ENCODE measurements around the gene PIK3CD.
A peak's percentile ranks its signal among the peaks of the same experiment; 100 is the strongest.
"Not testable (repeated sequence)": the region's sequence is repeated elsewhere in the genome, so short reads cannot be mapped to it uniquely, and the experiment has no call there.

PIK3CD gene

GRCh38 chr1:9736241-9736640 is 84.7 kb downstream of the PIK3CD start:
- DNase-seq (ENCODE audit: low spot score), result no peak

- DNase-seq (ENCODE audit: low spot score), result no peak
Measured at GRCh38 chr1:9737057-9737456, 85.5 kb downstream of the PIK3CD start.

GRCh38 chr1:9737671-9738070 is 86.1 kb downstream of the PIK3CD start:
- no peak for DNase-seq (ENCODE audit: low spot score)

- no peak for DNase-seq (ENCODE audit: low spot score)
Measured at GRCh38 chr1:9744106-9744799, 92.7 kb downstream of the PIK3CD start.

DNA sequence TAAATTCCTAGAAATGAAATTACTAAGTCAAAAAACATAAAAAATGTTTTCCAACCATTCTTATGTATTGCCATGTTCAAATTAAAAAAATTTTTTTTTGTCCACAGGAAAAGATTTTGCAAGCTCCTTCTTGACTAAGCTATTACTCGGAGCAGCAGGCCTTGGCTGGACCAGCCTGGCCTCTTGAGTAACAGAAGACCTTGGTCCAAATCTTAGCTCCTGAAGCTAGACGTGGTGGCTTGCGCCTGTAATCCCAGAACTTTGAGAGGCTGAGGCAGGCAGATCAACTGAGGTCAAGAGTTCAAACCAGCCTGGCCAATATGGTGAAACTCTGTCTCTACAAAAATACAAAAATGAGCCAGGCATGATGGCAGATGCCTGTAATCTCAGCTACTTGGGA is 94.7 kb downstream of the PIK3CD start:
- no peak for DNase-seq (ENCODE audit: low spot score)

DNA sequence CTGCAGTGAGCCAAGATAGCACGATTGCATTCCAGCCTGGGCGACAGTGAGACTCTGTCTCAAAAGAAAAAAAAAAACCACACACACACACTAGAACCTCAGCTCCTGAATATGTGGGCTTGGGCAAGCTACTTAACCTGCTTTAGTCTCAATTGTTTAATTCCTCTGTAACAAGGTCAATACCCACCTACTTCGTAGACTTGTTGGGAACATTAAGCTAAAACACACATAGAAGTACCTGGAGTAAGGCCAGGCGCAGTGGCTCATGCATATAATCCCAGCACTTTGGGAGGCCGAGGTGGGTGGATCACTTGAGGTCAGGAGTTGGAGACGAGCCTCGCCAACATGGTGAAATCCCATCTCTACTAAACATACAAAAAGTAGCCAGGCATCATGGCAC is 95.1 kb downstream of the PIK3CD start:
- no peak for DNase-seq (ENCODE audit: low spot score)

DNA sequence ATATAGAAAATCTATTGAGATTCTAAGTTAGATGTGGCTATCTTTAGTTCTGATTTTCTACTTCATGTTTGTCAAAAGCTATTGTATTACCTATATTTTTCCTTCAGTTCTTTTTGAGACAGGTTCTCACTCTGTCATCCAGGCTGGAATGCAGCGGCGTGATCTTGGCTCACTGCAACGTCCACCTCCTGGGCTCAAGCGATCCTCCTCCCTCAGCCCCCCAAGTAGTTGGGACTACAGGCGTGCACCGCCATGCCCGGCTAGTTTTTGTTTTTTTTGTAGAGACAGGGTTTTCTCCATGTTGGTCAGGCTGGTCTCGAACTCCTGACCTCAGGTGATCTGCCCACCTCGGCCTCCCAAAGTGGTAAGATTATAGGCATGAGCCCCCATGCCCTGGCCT is 96.9 kb downstream of the PIK3CD start:
- not testable (repeated sequence) for DNase-seq (ENCODE audit: low spot score)

DNA sequence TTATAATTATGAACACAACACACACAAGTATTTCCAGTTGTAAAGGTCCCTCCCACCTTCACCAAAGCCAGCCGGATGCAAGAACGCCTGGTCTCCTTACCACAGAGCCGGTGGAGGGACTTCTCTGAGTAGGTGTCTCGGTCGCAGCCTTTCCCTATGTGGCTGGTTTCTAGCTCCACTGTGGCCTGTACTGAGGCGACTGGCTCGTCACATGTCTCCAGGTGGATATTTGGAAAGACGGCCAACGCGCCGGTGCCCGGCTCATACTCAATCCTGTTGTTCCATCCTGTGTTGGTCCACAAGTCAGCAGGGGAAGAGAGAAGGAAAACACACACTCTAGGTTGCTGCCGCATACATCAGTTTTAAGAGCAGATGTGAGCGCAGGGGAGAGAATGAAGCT is 97.8 kb downstream of the PIK3CD start:
- no peak for DNase-seq (ENCODE audit: low spot score)

GRCh38 chr1:9751971-9752370 is 100.4 kb downstream of the PIK3CD start:
- no peak for DNase-seq (ENCODE audit: low spot score)

GRCh38 chr1:9753121-9753531 is 101.6 kb downstream of the PIK3CD start:
- DNase-seq (ENCODE audit: low spot score), result no peak

GRCh38 chr1:9755441-9755995 is 104.0 kb downstream of the PIK3CD start:
- no peak for DNase-seq (ENCODE audit: low spot score)

DNA sequence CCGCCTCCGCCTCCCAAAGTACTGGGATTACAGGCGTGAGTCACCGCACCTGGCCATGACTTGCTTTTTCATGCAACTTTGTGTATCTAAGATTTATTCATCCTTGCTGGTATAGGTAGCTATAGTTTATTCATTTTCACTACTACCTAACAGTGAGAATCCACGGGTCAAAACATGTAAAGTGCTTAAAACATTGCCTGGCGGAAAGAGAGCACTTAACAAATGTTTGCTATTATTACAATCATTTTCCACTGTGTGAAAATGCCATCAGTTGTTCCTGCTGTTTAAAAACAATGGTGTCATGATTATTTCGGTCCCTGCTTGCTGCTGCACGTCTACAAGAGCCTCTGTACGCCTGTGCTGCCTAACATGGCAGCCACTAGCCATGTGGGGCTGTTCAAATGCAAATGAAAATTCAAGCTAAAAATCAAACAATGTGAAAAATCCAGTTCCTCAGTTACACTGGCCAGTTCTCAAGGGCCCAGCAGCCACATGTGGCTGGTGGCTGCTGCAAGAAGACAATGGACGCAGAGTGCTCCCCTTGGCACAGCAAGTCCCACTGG is 107.1 kb downstream of the PIK3CD start:
- no peak for DNase-seq (ENCODE audit: low spot score)

- DNase-seq (ENCODE audit: low spot score), result no peak
Measured at GRCh38 chr1:9759939-9760338, 108.4 kb downstream of the PIK3CD start.

DNA sequence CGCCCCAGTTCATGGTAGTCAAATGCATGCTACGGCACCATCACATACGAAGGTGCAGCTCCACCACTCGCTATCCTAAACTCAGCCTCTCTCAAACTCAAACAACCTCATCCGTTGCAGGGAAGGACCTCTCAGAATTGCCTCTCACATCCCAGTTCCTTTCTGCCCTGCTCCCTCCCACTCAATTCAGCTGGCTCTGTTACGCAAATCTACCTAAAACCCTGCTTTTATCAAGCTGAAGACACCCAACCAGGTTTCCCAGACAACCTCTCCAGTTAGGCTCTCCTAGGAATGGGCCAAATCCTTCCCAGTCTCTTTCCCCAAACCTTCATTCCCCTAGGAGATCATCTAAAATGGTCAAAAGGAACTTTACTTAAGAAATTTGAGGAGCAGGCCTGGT is 109.3 kb downstream of the PIK3CD start:
- DNase-seq (ENCODE audit: low spot score), result no peak

DNA sequence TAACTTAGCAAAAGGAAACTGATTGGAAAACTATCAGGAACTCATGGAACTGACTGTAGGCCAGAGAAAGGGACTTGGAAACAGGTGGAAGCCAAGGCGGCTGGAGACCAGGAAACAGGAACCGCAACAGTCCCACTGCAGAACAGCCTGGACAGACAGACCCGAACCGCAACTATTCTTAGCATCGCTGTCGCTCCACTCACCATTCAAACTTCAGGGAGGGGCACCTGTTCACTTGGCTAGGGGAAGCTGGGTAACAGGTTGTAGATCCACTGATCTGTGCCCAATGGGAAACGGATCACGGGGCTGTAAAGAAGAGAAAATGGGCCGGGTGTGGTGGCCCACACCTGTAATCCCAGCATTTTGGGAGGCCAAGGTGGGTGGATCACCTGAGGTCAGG is 110.3 kb downstream of the PIK3CD start:
- no peak for DNase-seq (ENCODE audit: low spot score)

DNA sequence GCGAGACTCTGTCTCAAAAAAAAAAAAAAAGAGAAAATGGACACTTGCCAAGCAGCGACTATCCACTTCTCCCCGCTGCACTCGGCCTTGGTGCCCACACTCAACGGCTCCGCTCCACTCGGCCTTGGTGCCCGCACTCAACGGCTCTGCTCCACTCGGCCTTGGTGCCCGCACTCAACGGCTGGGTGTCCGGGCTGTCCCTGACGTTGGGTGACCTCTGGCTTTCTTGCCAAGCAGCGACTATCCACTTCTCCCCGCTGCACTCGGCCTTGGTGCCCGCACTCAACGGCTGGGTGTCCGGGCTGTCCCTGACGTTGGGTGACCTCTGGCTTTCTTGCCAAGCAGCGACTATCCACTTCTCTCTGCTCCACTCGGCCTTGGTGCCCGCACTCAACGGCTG is 110.9 kb downstream of the PIK3CD start:
- not testable (repeated sequence) for DNase-seq (ENCODE audit: low spot score)

GRCh38 chr1:9763914-9764313 is 112.4 kb downstream of the PIK3CD start:
- no peak for DNase-seq (ENCODE audit: low spot score)

DNA sequence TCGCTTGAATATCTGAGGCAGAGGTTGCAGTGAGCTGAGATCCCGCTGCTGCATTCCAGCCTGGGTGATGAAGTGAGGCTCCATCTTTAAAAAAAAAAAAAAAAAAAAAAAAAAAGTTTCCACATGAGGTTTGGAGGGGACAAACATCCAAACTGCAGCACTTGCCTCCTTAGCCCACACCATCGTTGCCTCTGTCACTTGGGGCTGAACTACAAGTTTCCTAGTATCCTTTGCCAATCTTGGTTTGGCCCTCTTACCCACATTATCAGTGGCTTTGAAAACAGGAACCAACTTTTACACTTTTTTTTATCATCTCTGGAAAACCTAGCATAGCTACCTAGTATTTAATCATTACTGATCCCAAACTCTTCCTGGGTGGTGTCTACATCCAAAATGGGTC is 113.0 kb downstream of the PIK3CD start:
- DNase-seq (ENCODE audit: low spot score), result no peak

- DNase-seq (ENCODE audit: low spot score), result no peak
Measured at GRCh38 chr1:9766759-9767442, 115.4 kb downstream of the PIK3CD start.

DNA sequence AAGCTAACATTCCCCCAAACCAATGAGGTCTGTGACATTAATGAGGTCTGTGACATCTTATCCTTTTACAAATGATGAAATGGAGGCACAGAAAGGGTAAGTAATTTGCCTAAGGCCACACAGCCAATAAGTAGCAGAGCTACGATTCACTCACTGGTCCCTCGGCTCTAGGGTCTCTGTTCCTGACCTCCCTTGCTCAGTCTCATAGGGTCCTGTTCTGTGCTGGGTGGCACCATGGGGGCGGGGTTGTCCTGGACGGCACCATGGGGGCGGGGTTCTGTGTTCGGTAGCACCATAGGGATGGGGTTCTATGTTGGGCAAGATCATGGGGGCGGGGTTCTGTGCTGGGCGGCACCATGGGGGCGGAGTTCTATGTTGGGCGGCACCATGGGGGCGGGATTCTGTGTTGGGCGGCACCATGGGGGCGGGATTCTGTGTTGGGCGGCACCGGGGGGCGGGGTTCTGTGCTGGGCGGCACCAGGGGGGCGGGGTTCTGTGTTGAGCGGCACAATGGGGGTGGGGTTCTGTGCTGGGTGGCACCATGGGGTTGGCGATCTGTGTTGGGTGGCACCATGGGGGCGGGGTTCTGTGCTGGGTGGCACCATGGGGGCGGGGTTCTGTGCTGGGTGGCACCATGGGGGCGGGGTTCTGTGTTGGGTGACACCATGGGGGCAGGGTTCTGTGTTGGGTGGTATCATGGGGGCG is 116.6 kb downstream of the PIK3CD start:
- peak; percentile 32 for DNase-seq (ENCODE audit: low spot score)

GRCh38 chr1:9768983-9769382 is 117.5 kb downstream of the PIK3CD start:
- no peak for DNase-seq (ENCODE audit: low spot score)

- no peak for DNase-seq (ENCODE audit: low spot score)
Measured at GRCh38 chr1:9770298-9770697, 118.8 kb downstream of the PIK3CD start.
